ENCODE results near the gene ABHD6. TPM values are rescaled to one million over a fixed set of nuclear protein-coding genes. Genes with fewer than 3 reads are reported as not detected.
"Not testable (repeated sequence)": the region's sequence is repeated elsewhere in the genome, so short reads cannot be mapped to it uniquely, and the experiment has no call there.

ABHD6 gene
- total RNA-seq, 2 donors from 2014 or later, result 7.5 to 8.6 TPM

GRCh38 chr3:58266577-58266976, 29.0 kb downstream of the ABHD6 start:
- no peaks in the 10 kb centered on the region for H3K9me3 ChIP-seq (ENCODE audit: control insufficient read depth, low read length)
- no peak overlapping the region for H3K4me3 Mint-ChIP-seq
- H3K9ac ChIP-seq (ENCODE audit: extremely low read depth, low read length, poor library complexity, severe bottlenecking), result no peak overlapping the region
- no peak overlapping the region for H3K4me3 ChIP-seq (ENCODE audit: low read length)
- no peaks in the 10 kb centered on the region for H3K36me3 ChIP-seq (ENCODE audit: control insufficient read depth, insufficient read depth, low read length)
- no peak overlapping the region for H3K27ac ChIP-seq (ENCODE audit: low read depth, low read length)
- WGBS, 2 experiments (ENCODE audit: insufficient coverage in 1 of 2, insufficient read length in 1 of 2), result no CpG with 5 or more reads among the region's 1 CpG
- no peaks in the 10 kb centered on the region for H3K27me3 ChIP-seq (ENCODE audit: control insufficient read depth, insufficient read depth, low read length, poor library complexity, severe bottlenecking)
- no peaks in the 10 kb centered on the region for H3K4me1 Mint-ChIP-seq
- no peak for DNase-seq
- no peaks in the 10 kb centered on the region for H3K9me3 Mint-ChIP-seq
- peaks cover 6% of the 10 kb centered on the region for H3K36me3 Mint-ChIP-seq (ENCODE audit: low read depth)
- no peaks in the 10 kb centered on the region for H3K4me1 ChIP-seq (ENCODE audit: control insufficient read depth, insufficient read depth, low read length)
- no peak overlapping the region for H3K27ac Mint-ChIP-seq
- H3K27me3 Mint-ChIP-seq (ENCODE audit: insufficient read depth), result no peaks in the 10 kb centered on the region
- TF ChIP-seq, protein P1, sequence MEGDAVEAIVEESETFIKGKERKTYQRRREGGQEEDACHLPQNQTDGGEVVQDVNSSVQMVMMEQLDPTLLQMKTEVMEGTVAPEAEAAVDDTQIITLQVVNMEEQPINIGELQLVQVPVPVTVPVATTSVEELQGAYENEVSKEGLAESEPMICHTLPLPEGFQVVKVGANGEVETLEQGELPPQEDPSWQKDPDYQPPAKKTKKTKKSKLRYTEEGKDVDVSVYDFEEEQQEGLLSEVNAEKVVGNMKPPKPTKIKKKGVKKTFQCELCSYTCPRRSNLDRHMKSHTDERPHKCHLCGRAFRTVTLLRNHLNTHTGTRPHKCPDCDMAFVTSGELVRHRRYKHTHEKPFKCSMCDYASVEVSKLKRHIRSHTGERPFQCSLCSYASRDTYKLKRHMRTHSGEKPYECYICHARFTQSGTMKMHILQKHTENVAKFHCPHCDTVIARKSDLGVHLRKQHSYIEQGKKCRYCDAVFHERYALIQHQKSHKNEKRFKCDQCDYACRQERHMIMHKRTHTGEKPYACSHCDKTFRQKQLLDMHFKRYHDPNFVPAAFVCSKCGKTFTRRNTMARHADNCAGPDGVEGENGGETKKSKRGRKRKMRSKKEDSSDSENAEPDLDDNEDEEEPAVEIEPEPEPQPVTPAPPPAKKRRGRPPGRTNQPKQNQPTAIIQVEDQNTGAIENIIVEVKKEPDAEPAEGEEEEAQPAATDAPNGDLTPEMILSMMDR (conservative IDR thresholded peaks at IDR 0.05), result no peak

- H3K9ac ChIP-seq (ENCODE audit: extremely low read depth, low read length, poor library complexity, severe bottlenecking); H3K9me3 ChIP-seq (ENCODE audit: control insufficient read depth, low read length); H3K27ac ChIP-seq (ENCODE audit: low read depth, low read length); H3K4me1 Mint-ChIP-seq; H3K36me3 ChIP-seq (ENCODE audit: control insufficient read depth, insufficient read depth, low read length); H3K4me3 Mint-ChIP-seq; H3K4me3 ChIP-seq (ENCODE audit: low read length); DNase-seq; H3K9me3 Mint-ChIP-seq; H3K4me1 ChIP-seq (ENCODE audit: control insufficient read depth, insufficient read depth, low read length); H3K27me3 ChIP-seq (ENCODE audit: control insufficient read depth, insufficient read depth, low read length, poor library complexity, severe bottlenecking); H3K27ac Mint-ChIP-seq; H3K27me3 Mint-ChIP-seq (ENCODE audit: insufficient read depth): not testable (repeated sequence)
- H3K36me3 Mint-ChIP-seq (ENCODE audit: low read depth), result peaks cover 11% of the 10 kb centered on the region
- WGBS, 2 experiments (ENCODE audit: insufficient coverage in 1 of 2, insufficient read length in 1 of 2), result 86 to 89% methylated on average over 1 of the region's 1 CpG
Observed at GRCh38 chr3:58267543-58267942, 30.0 kb downstream of the ABHD6 start.

GRCh38 chr3:58269356-58269755, 31.8 kb downstream of the ABHD6 start:
- no peaks in the 10 kb centered on the region for H3K27me3 ChIP-seq (ENCODE audit: control insufficient read depth, insufficient read depth, low read length, poor library complexity, severe bottlenecking)
- H3K4me3 Mint-ChIP-seq, result no peak overlapping the region
- H3K27ac ChIP-seq (ENCODE audit: low read depth, low read length), result no peak overlapping the region
- peaks cover 23% of the 10 kb centered on the region for H3K36me3 Mint-ChIP-seq (ENCODE audit: low read depth)
- 89 to 100% methylated on average over 2 of the region's 2 CpGs for WGBS, 2 experiments (ENCODE audit: insufficient coverage in 1 of 2, insufficient read length in 1 of 2)
- no peak overlapping the region for H3K4me3 ChIP-seq (ENCODE audit: low read length)
- H3K9me3 ChIP-seq (ENCODE audit: control insufficient read depth, low read length), result no peaks in the 10 kb centered on the region
- H3K9me3 Mint-ChIP-seq, result no peaks in the 10 kb centered on the region
- H3K27ac Mint-ChIP-seq, result no peak overlapping the region
- no peak for DNase-seq
- no peak overlapping the region for H3K9ac ChIP-seq (ENCODE audit: extremely low read depth, low read length, poor library complexity, severe bottlenecking)
- no peaks in the 10 kb centered on the region for H3K27me3 Mint-ChIP-seq (ENCODE audit: insufficient read depth)
- H3K4me1 ChIP-seq (ENCODE audit: control insufficient read depth, insufficient read depth, low read length), result no peaks in the 10 kb centered on the region
- H3K36me3 ChIP-seq (ENCODE audit: control insufficient read depth, insufficient read depth, low read length), result peaks cover 4% of the 10 kb centered on the region
- TF ChIP-seq, protein P1 (conservative IDR thresholded peaks at IDR 0.05), result no peak
- H3K4me1 Mint-ChIP-seq, result no peaks in the 10 kb centered on the region

- Mint-ChIP-seq H3K9me3 (peaks cover 3% of the 10 kb centered on the region), H3K4me3 (no peak overlapping the region), H3K27me3 (ENCODE audit: insufficient read depth) (no peaks in the 10 kb centered on the region), H3K4me1 (no peaks in the 10 kb centered on the region), H3K36me3 (ENCODE audit: low read depth) (peaks cover 31% of the 10 kb centered on the region), H3K27ac (no peak overlapping the region)
- Histone ChIP-seq H3K9me3 (ENCODE audit: control insufficient read depth, low read length) (no peaks in the 10 kb centered on the region), H3K9ac (ENCODE audit: extremely low read depth, low read length, poor library complexity, severe bottlenecking) (no peak overlapping the region), H3K4me3 (ENCODE audit: low read length) (no peak overlapping the region), H3K36me3 (ENCODE audit: control insufficient read depth, insufficient read depth, low read length) (peaks cover 4% of the 10 kb centered on the region), H3K27me3 (ENCODE audit: control insufficient read depth, insufficient read depth, low read length, poor library complexity, severe bottlenecking) (no peaks in the 10 kb centered on the region), H3K4me1 (ENCODE audit: control insufficient read depth, insufficient read depth, low read length) (no peaks in the 10 kb centered on the region), H3K27ac (ENCODE audit: low read depth, low read length) (no peak overlapping the region)
- 64 to 94% methylated on average over 2 of the region's 2 CpGs for WGBS, 2 experiments (ENCODE audit: insufficient coverage in 1 of 2, insufficient read length in 1 of 2)
- TF ChIP-seq, protein P1 (conservative IDR thresholded peaks at IDR 0.05), result no peak
- no peak for DNase-seq
Observed at GRCh38 chr3:58270485-58270884, 32.9 kb downstream of the ABHD6 start.

Data from endodermal cell (in vitro differentiated cells).